Epithelial cell of prostate (primary cell): ENCODE results near the gene ARHGAP26.

Experiments used
- DNase-seq: peaks from one replicate; pipeline ENCODE4 v3.0.0-alpha.2; 2011; ENCODE audit warnings: low read depth, low spot score
- H3K27ac ChIP-seq: fragments of 450-650 bp; 2 replicates; pipeline ENCODE4 v1.5.1; 2017; ENCODE audit warnings: mild to moderate bottlenecking

ARHGAP26 gene

GRCh38 chr5:143259254-143259605 lies 489.1 kb downstream of the ARHGAP26 start:
- no peak for DNase-seq
- H3K27ac ChIP-seq, result no peak overlapping the region

- DNase-seq, result peak; percentile 57
- H3K27ac ChIP-seq, result peak overlapping the region; percentile 93
These were observed 491.7 kb downstream of the ARHGAP26 start for GRCh38 chr5:143261748-143262392.

- H3K27ac ChIP-seq, result peak overlapping the region; percentile 93
- peak; percentile 70 for DNase-seq
These were observed 492.4 kb downstream of the ARHGAP26 start for GRCh38 chr5:143262393-143263174.

- DNase-seq, result no peak
- H3K27ac ChIP-seq, result peak overlapping the region; percentile 93
These were observed 493.2 kb downstream of the ARHGAP26 start for GRCh38 chr5:143263272-143263810.

- no peak overlapping the region for H3K27ac ChIP-seq
- no peak for DNase-seq
These were observed 495.8 kb downstream of the ARHGAP26 start for GRCh38 chr5:143265995-143266394.

GRCh38 chr5:143267186-143267585 lies 497.0 kb downstream of the ARHGAP26 start:
- no peak for DNase-seq
- H3K27ac ChIP-seq, result no peak overlapping the region

- no peak overlapping the region for H3K27ac ChIP-seq
- no peak for DNase-seq
These were observed 498.2 kb downstream of the ARHGAP26 start for GRCh38 chr5:143268388-143268787.

GRCh38 chr5:143271431-143271830 lies 501.3 kb downstream of the ARHGAP26 start:
- H3K27ac ChIP-seq, result no peak overlapping the region
- no peak for DNase-seq

- H3K27ac ChIP-seq, result peak overlapping the region; percentile 4
These were observed 504.8 kb downstream of the ARHGAP26 start for GRCh38 chr5:143274952-143275351.

GRCh38 chr5:143275512-143276363 lies 505.6 kb downstream of the ARHGAP26 start:
- no peak for DNase-seq
- peak overlapping the region; percentile 4 for H3K27ac ChIP-seq

More at GRCh38 chr5:143274952-143275351, 504.8 kb downstream of the ARHGAP26 start:
- DNase-seq, result no peak

- DNase-seq, result no peak
- no peak overlapping the region for H3K27ac ChIP-seq
These were observed 507.4 kb downstream of the ARHGAP26 start for GRCh38 chr5:143277536-143277935.
